Measurements from ENCODE around the gene ACTA2.

Gene ACTA2

DNA sequence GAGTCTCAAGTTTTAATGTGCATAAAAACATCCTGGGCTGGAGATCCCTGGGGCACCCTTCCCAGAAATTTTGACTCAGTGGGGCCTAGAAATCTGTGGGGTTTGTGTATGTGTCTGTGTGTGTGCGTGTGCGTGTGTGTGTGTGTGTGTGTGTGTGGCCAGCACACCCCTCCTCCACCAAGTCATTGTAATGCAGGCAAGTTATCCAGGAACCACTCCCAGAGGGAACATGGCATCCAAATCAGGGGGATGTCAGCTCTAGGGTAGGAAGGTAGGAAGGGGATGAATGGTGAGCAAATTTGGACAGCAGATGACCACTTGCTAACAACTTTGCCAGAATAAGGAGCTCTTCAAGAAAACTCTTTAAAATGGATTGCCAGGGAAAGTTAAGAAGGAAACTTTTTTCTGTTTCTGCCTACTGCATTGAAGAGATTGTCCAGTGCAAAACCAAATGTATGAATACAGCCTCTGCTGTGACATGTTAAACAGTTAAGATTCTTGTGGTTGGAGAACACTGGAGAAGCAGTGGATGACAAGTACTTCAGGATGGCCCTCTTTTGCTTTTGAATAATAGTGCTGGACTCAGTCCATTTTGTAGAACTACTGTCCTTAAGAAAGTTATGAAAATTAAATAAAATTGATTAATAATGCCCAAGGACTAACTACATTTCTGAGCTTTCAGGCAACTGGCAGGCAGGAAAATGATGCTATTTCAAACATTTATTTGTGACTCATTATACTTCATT lies 60.2 kb downstream of the ACTA2 start:
- no peak for DNase-seq (ENCODE audit: low spot score)

- DNase-seq (ENCODE audit: low spot score) = no peak
These were observed 61.7 kb downstream of the ACTA2 start for GRCh38 chr10:88890681-88891381.

DNA sequence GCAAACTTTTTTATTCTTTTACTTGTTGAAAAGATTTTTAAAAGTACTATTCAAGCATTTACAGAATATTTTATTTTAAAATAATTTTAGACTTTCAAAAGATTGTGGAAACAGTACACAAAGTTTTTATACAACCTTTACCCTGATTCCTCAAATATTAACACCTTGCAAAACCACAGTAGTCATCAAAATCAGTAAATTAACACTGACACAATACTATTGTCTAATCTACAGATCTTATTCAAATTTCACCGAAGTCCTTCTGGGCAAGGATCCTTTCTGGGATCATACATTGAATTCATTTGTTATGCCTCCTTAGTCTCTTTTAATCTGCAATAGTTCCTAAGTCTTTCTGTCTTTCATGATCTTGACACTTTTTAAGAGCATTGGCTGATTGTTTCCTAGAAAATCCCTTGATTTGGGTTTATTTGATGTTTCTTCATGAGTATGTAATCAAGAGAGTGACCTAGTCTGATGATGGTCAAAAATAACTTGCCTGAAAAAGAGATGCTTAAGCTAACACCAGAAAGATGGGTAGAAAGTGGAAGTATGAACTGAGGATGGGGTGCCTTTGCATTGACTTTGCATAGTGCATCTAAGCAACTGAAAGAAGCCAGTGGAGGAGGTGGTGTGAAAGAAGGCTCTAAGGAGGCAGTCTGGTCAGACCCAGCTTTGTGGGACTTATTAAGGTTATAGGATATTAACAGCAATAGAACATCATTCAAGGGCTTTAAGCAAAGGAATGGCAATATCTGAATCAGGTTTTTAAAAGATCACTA lies 62.8 kb downstream of the ACTA2 start:
- no peak for DNase-seq (ENCODE audit: low spot score)

DNA sequence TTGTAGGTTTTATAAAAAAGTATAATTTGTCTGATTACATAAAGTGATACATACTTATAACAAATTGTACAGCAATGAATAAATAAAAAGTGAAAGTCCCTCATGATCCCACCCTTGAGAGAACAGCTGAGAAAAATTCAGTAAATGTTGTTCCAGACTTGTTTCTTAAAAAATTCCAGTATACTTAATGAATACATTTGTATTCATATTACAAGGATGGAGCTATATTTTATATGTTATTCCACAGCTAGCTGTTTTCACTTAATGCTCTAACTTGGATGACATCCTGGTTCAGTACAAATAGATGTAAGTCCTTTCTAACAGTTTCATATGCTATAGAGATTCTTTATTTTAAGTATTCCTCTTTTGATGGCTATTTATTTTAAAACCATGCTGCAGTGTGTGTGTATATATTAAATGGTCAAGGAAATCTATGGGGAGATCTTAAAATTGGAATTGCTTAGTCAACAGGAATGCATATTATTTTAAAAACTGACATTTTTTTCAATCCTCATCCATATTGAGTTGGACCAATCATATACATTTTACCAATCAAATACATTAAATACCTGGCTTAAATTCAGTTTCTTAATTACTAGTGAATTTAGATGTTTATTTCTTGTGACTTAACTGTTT lies 63.6 kb downstream of the ACTA2 start:
- no peak for DNase-seq (ENCODE audit: low spot score)

- DNase-seq (ENCODE audit: low spot score) = peak; percentile 34
These were observed 66.0 kb downstream of the ACTA2 start for GRCh38 chr10:88886557-88886956.
